ENCODE data around the gene ACTN4. TPM values are rescaled to one million over a fixed set of nuclear protein-coding genes. Genes with fewer than 3 reads are reported as not detected.

The ACTN4 gene
- total RNA-seq, 1 experiment from 2014 or later, result 3,297 TPM

DNA sequence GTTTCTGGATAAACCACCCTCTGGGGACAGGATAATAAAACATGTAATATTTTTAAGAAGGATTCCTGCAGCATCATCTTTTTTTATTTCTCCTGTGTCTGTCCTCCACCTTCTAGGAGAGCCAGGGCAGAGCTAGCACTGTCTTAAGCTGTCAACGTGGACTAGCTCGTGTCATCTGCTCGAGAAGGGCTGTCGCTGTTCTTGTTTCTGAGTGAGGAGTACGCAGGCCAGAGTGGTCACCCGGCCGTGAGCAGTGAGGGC, 83.0 kb downstream of the ACTN4 start (continued):
- TF ChIP-seq, protein P1, sequence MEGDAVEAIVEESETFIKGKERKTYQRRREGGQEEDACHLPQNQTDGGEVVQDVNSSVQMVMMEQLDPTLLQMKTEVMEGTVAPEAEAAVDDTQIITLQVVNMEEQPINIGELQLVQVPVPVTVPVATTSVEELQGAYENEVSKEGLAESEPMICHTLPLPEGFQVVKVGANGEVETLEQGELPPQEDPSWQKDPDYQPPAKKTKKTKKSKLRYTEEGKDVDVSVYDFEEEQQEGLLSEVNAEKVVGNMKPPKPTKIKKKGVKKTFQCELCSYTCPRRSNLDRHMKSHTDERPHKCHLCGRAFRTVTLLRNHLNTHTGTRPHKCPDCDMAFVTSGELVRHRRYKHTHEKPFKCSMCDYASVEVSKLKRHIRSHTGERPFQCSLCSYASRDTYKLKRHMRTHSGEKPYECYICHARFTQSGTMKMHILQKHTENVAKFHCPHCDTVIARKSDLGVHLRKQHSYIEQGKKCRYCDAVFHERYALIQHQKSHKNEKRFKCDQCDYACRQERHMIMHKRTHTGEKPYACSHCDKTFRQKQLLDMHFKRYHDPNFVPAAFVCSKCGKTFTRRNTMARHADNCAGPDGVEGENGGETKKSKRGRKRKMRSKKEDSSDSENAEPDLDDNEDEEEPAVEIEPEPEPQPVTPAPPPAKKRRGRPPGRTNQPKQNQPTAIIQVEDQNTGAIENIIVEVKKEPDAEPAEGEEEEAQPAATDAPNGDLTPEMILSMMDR (IDR thresholded peaks at IDR 0.05), result no peak

DNA sequence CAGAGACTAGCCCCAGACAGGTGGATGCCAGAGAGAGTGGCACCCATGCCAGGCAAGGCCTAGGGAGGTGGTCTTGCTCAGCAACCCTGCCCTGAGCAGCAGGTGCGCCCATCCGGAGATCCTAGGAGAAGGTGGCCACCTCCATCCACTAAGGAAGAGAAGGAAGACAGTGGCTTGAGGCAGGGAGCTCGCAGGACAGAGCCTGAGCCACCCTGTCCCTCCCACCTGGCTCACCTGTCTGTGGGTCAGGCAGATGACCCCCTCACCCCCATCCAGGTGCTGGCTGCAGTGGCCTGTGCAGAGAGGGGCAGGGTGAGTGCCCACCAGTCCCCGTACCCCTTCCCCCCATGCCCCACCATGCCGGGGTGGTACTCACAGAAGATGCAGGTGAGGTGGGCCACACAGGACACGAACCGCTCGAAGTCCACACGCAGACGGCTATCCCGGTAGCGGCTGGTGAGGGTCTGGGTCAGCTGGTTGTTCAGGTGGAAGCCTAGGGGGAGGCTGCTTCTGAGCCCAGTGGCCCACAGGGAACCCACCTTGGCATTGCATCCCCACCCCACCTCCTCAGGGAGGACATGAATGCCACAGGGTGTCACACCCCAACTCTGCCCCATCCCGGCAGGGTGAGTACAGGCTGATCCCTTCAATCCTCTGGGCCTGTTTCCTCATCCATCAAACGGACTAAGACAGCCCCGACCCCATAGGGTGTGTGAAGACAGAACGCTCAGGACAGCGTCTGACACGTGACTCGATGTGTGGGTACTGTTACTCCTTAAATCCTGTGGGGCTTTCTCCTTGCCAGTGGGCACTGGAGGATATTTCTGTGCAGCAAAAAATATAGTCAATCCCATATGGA, 83.5 kb downstream of the ACTN4 start:
- CTCF ChIA-PET, result interaction anchor here (0.7 to 0.8 kb wide), 3 partner anchors 84 to 200 kb away, joined by 3 read pairs; partner anchors contain the start of genes MRPS12 and SARS2
- POLR2A ChIA-PET, result interaction anchor here (0.9 kb wide), 1 partner anchor 106 kb away, joined by 4 read pairs; no protein-coding TSS in a partner anchor
- H3K36me3 ChIP-seq (ENCODE audit: control insufficient read depth, insufficient read depth, low read length), result peaks cover 44% of the 10 kb centered on the region
- intact Hi-C loops (cut with micrococcal nuclease; ENCODE audit: unreplicated experiment) (loop anchor here (5.0 kb wide), 2 partner anchors 101 to 201 kb away; partner anchors contain the start of genes ECH1, MRPS12 and SARS2), in situ Hi-C loops (cut with HindIII; ENCODE audit: low pct_unique_long_range_greater_than_20kb, low sequenced_read_pairs) (no loop called here)
- ATAC-seq (no peak), DNase-seq (ENCODE audit: low read depth, low spot score) (no peak)
- no TSS peak for BruUV-seq (replicated peaks)
- H3K4me3 ChIP-seq (ENCODE audit: low read depth in 2 of 2, low read length in 2 of 2), result no peak overlapping the region
- H3K4me1 ChIP-seq (ENCODE audit: control insufficient read depth, insufficient read depth, low read length), result peaks cover 92% of the 10 kb centered on the region
- H3K9me3 ChIP-seq (ENCODE audit: control insufficient read depth, insufficient read depth, low read depth, low read length), result no peaks in the 10 kb centered on the region
- H3K27me3 ChIP-seq (ENCODE audit: control insufficient read depth, insufficient read depth, low read length), result no peaks in the 10 kb centered on the region
- TF ChIP-seq, protein P1 (IDR thresholded peaks at IDR 0.05), result no peak
- TF ChIP-seq POLR2AphosphoS5 (IDR thresholded peaks at IDR 0.05; ENCODE audit: low read depth, low read length) (peak; percentile 60), SIN3A (IDR thresholded peaks at IDR 0.05; ENCODE audit: borderline replicate concordance, insufficient read depth, low read depth, low read length) (0 out of 2 replicates have a peak, but pooled peaks have one; percentile 65)
- peak overlapping the region; percentile 93 for H3K27ac ChIP-seq (ENCODE audit: low read length)

DNA sequence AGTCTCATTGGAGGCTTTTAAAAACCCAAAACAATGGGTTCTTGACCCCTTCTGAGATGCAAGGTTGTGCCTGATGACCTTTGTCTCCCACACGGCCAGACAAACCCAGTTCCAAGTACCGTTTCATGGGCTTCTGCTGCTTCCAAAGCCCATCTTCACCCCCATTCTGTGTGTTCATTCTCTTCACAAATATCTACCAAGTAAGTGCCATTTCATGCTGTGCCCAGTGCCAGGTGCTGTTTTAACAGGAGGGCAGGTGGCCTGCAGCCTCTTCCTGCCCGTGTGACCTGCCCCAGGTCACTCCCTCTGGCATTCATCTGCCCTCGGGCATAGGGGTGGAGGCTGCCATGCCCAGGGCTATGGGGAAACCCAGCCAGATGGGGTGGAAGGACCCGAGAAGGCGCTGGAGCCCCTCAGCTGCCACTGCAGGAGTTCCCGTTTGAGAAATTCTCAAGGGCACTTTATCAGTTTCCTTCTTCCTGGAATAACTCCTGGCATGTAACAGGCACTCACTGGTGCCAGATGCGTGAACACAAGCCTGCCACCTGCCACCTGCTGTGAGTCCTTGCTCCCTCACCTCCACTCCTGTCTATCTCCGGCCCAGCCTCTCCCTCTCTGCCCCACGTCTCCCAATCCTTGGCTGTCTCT, 84.3 kb downstream of the ACTN4 start:
- no peak for ATAC-seq
- CTCF ChIA-PET, result no interaction called here
- POLR2A ChIA-PET, result no interaction called here
- Histone ChIP-seq H3K27me3 (ENCODE audit: control insufficient read depth, insufficient read depth, low read length) (no peaks in the 10 kb centered on the region), H3K4me3 (ENCODE audit: low read depth in 2 of 2, low read length in 2 of 2) (no peak overlapping the region), H3K36me3 (ENCODE audit: control insufficient read depth, insufficient read depth, low read length) (peaks cover 36% of the 10 kb centered on the region), H3K27ac (ENCODE audit: low read length) (peak overlapping the region; percentile 93), H3K4me1 (ENCODE audit: control insufficient read depth, insufficient read depth, low read length) (peaks cover 84% of the 10 kb centered on the region), H3K9me3 (ENCODE audit: control insufficient read depth, insufficient read depth, low read depth, low read length) (no peaks in the 10 kb centered on the region)
- DNase-seq (ENCODE audit: low read depth, low spot score), result no peak
- in situ Hi-C loops (cut with HindIII; ENCODE audit: low pct_unique_long_range_greater_than_20kb, low sequenced_read_pairs), result no loop called here
- TF ChIP-seq SIN3A (IDR thresholded peaks at IDR 0.05; ENCODE audit: borderline replicate concordance, insufficient read depth, low read depth, low read length), result peak; percentile 43; the same call in 1 of the 2 replicates
- TF ChIP-seq TCF7L2 (IDR thresholded peaks at IDR 0.05; ENCODE audit: low read depth, low read length), result peak; percentile 64; the same call in 1 of the 2 replicates
- TF ChIP-seq, protein P2, sequence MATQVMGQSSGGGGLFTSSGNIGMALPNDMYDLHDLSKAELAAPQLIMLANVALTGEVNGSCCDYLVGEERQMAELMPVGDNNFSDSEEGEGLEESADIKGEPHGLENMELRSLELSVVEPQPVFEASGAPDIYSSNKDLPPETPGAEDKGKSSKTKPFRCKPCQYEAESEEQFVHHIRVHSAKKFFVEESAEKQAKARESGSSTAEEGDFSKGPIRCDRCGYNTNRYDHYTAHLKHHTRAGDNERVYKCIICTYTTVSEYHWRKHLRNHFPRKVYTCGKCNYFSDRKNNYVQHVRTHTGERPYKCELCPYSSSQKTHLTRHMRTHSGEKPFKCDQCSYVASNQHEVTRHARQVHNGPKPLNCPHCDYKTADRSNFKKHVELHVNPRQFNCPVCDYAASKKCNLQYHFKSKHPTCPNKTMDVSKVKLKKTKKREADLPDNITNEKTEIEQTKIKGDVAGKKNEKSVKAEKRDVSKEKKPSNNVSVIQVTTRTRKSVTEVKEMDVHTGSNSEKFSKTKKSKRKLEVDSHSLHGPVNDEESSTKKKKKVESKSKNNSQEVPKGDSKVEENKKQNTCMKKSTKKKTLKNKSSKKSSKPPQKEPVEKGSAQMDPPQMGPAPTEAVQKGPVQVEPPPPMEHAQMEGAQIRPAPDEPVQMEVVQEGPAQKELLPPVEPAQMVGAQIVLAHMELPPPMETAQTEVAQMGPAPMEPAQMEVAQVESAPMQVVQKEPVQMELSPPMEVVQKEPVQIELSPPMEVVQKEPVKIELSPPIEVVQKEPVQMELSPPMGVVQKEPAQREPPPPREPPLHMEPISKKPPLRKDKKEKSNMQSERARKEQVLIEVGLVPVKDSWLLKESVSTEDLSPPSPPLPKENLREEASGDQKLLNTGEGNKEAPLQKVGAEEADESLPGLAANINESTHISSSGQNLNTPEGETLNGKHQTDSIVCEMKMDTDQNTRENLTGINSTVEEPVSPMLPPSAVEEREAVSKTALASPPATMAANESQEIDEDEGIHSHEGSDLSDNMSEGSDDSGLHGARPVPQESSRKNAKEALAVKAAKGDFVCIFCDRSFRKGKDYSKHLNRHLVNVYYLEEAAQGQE (IDR thresholded peaks at IDR 0.05; ENCODE audit: insufficient read depth in 1 of 2, low read depth in 2 of 2, low read length in 1 of 2), result no peak
- TF ChIP-seq, protein P1 (IDR thresholded peaks at IDR 0.05), result no peak
- TF ChIP-seq POLR2AphosphoS5 (IDR thresholded peaks at IDR 0.05; ENCODE audit: low read depth, low read length), result peak; percentile 83
- BruUV-seq (replicated peaks), result TSS peak; percentile 64
- intact Hi-C loops (cut with micrococcal nuclease; ENCODE audit: unreplicated experiment), result loop anchor here (5.0 kb wide), 2 partner anchors 101 to 201 kb away; partner anchors contain the start of genes ECH1, MRPS12 and SARS2

Data from Panc1 (cell line).